HG02759 (cell line): ENCODE measurements around the gene TPO.

Experiments used
- ATAC-seq: cut with Tn5 transposase; IDR thresholded peaks from one replicate; pipeline ENCODE4 v1.9.1; 2021; ENCODE audit warnings: mild to moderate bottlenecking, moderate library complexity; ENCODE audit not compliant: unreplicated experiment

Gene TPO

DNA sequence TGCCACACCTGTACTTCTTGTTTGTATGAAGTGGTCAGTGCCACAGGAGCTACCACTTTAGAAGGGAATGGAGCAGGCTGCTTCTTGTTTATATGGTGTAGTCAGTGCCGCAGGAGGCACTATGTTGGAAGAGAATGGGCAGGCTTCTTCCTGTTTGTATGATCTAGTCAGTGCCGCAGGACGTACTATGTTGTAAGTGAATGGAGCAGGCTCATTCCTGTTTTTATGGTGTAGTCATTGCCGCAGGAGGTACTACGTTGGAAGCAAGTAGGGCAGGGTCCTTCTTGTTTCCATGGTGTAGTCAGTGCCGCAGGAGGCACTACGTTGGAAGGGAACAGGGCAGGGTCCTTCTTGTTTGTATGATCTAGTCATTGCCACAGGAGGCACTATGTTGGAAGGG is 27.3 kb downstream of the TPO start:
- no peak for ATAC-seq

- no peak for ATAC-seq
These were observed 33.0 kb downstream of the TPO start for GRCh38 chr2:1446301-1446700.

- ATAC-seq: no peak
These were observed 34.7 kb downstream of the TPO start for GRCh38 chr2:1448009-1448408.

- ATAC-seq: no peak
These were observed 37.7 kb downstream of the TPO start for GRCh38 chr2:1450915-1451314.

- no peak for ATAC-seq
These were observed 38.2 kb downstream of the TPO start for GRCh38 chr2:1451422-1451821.

- no peak for ATAC-seq
These were observed 40.3 kb downstream of the TPO start for GRCh38 chr2:1453561-1453960.

GRCh38 chr2:1454346-1454745 is 41.1 kb downstream of the TPO start:
- no peak for ATAC-seq

DNA sequence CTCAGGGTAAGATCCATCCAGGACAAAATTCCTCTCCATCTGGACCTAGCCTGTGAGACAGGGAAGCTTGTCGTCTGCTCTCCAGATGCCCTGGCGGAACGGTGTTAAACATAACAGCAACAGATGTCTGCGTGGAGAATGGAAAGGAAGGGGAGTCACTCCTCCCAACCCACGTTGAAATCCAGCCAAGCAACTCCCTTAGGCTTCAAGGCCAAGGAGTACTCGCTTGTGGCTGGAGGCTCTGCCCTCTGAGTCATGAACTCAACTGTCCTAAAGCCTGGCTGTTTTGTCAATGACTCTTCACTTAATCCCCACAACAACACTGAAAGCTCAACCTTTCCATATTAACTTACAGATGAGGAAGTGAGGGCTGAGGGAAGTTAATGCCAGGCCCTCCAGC is 42.2 kb downstream of the TPO start:
- ATAC-seq: no peak

- no peak for ATAC-seq
These were observed 45.2 kb downstream of the TPO start for GRCh38 chr2:1458432-1458831.

GRCh38 chr2:1459727-1460126 is 46.5 kb downstream of the TPO start:
- no peak for ATAC-seq

- ATAC-seq: no peak
These were observed 47.7 kb downstream of the TPO start for GRCh38 chr2:1460851-1461418.

- ATAC-seq: no peak
These were observed 48.5 kb downstream of the TPO start for GRCh38 chr2:1461507-1462390.

GRCh38 chr2:1462994-1463393 is 49.7 kb downstream of the TPO start:
- no peak for ATAC-seq

GRCh38 chr2:1472350-1472749 is 59.1 kb downstream of the TPO start:
- no peak for ATAC-seq

DNA sequence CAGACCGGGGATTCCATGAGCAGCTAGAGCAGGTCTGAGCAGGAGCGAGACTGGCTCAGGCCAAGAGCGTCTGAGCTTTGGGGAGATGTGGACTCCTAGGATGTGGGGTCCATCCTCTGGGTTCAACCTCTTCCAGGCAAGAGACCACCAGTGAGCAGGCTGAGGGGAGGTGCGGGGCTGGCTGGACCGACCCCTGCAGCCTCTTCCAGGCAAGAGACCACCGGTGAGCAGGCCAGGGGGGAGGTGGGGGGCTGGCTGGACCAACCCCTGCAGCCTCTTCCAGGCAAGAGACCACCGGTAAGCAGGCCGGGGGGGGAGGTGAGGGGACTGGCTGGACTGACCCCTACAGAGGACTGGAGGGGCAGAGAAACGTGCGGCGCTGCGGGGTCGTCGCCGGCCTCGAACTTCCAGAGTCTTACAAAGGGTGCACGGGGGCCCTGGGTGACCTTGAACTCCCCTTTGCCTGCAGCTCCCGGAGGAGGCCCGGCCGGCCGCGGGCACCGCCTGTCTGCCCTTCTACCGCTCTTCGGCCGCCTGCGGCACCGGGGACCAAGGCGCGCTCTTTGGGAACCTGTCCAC is 63.4 kb downstream of the TPO start:
- ATAC-seq: no peak

GRCh38 chr2:1477196-1478040 is 64.2 kb downstream of the TPO start:
- ATAC-seq: no peak

DNA sequence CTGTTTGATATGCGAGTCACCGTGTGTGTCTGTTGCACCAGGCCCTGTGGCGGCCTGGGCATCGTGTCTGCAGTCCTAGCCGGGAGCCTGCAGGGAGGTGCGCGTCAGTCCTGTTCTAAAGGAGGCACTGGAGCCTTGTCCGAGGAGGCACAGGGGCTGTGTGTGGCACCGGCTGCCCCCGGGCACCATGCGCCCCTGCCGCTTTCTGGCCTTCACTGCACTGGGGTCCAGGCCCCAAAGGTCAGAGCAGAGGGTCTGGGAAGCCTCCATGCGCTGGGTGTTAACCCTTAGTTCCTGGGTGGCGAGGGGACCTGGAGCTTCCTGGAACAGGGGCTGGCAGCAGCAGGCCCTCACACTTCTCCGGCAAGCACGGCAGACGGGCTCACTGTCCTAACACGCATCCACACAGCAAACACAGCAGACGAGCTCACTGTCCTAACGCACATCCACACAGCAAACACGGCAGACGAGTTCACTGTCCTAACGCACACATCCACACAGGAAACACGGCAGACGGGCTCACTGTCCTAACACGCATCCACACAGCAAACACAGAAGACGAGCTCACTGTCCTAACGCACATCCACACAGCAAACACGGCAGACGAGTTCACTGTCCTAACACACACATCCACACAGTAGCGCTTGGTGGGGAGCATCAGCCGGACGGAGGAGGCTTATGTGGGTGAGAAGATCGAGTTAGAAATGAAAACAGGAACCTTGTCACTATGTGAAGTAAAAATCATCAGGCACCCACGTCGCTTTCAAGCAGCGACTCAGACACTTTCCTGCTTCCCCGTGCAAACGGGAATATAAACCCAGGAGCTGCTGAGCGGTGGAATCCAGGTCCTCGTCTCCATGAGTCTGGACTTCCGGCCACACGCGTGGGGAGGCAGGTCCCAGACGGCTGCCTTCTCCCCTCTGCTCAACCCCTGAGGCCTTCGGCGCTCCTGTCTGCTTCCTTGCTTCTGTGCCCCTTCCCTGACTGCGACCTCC is 65.3 kb downstream of the TPO start:
- no peak for ATAC-seq

DNA sequence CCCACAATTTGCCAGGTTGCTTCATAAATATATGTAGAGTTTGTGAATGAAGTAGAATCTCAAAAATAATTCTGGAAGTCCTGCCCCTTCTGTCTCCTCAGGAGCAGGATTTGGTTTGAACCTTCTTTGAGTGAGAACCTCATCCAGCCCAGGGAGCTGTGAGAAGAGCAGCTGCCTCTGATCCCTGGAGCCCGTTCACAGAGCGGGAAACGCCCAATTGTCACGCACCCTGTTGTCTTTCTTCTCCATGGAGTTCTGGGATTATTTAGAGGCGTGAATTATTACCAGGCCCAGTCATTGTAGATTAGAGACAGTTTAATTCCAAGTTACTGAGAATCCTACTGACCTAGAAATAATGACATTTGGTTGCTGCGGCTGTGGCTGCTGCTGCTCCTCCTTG is 66.1 kb downstream of the TPO start:
- ATAC-seq: no peak

DNA sequence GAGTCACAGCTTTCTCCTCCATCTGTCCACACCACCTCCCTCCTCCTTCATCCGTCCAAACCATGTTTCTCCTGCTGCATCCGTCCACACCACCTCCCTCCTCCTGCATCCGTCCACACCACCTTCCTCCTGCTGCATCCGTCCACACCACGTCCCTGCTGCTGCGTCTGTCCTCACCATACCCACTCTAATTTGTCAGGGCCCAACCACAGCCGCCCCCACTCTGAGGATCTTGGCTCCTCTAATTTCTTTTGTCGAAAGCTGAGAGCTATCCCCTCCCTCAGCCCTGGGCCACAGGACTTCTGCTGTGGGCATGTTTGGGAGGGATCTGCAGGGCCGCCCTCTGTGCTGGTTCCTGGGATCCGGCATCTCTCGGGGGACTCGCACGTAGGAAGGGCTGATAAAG is 67.4 kb downstream of the TPO start:
- ATAC-seq: no peak
